Cardiac muscle cell (in vitro differentiated cells and primary cell): Measurements from ENCODE around the gene SUCO. TPM values are rescaled to one million over a fixed set of nuclear protein-coding genes. Genes with fewer than 3 reads are reported as not detected.
"Not testable (repeated sequence)": the region's sequence is repeated elsewhere in the genome, so short reads cannot be mapped to it uniquely, and the experiment has no call there.

Experiments
- DNase-seq, 2 donors: peaks; one replicate each; pipeline versions ENCODE4 v3.0.0 to v3.0.0-alpha.2; 2010 to 2017; ENCODE audit warnings: low read depth in 1 of 2, low spot score in 1 of 2
- H3K27ac ChIP-seq: fragments of 200-600 bp; sonication (generic); 2 replicates; pipeline ENCODE4 v1.5.1; 2016
- H3K27me3 ChIP-seq: fragments of 200-600 bp; sonication (generic); 2 replicates; pipeline ENCODE4 v1.6.0; 2016; ENCODE audit warnings: control low read depth
- H3K36me3 ChIP-seq: fragments of 200-600 bp; sonication (generic); 2 replicates; pipeline ENCODE4 v1.5.1; 2016; ENCODE audit warnings: control low read depth
- H3K4me1 ChIP-seq: fragments of 200-600 bp; sonication (generic); 2 replicates; pipeline ENCODE4 v1.8.1; 2017; ENCODE audit warnings: low read depth, mild to moderate bottlenecking, mixed run types
- H3K4me3 ChIP-seq: fragments of 200-600 bp; sonication (generic); 2 replicates; pipeline ENCODE4 v1.5.1; 2016; ENCODE audit warnings: mild to moderate bottlenecking
- H3K9me3 ChIP-seq: fragments of 200-600 bp; sonication (generic); 2 replicates; pipeline ENCODE4 v1.5.1; 2017; ENCODE audit warnings: low read depth, mild to moderate bottlenecking, control low read depth
- polyA plus RNA-seq: library from polyadenylated mRNA; unstranded; fragments of >200 nt; fragmentation: Nextera tagmentation; extraction: Ambion mirVana; gene quantifications from 2 replicates; pipeline ENCODE4 v1.2.1, GENCODE V29; 2016
- total RNA-seq: library from RNA; depleted of rRNA; stranded (reverse); fragments of >200 nt; gene quantifications from 2 replicates; pipeline ENCODE4 v1.2.3, GENCODE V29; 2016
- TF ChIP-seq, protein P1 (sequence below): IDR thresholded peaks from 2 replicates; pipeline ENCODE4 v1.5.1; 2012; ENCODE audit warnings: low read depth, mild to moderate bottlenecking, low read length

SUCO gene
- total and polyA plus RNA-seq, 2 experiments from 2014 or later: 23.0 to 48.6 TPM

DNA sequence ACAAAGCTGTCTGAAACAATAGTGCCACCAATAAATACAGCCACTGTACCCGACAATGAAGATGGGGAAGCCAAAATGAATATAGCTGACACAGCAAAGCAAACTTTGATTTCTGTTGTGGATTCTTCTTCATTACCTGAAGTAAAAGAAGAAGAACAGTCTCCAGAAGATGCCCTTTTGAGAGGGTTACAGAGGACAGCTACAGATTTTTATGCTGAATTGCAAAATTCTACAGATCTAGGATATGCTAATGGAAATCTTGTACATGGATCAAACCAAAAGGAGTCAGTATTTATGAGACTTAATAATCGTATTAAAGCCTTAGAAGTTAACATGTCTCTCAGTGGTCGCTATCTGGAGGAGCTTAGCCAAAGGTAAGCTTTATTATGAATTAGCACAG, 56.6 kb downstream of the SUCO start:
- Histone ChIP-seq H3K27ac (no peak overlapping the region), H3K27me3 (no peaks in the 10 kb centered on the region), H3K4me1 (no peaks in the 10 kb centered on the region), H3K36me3 (peaks cover 26% of the 10 kb centered on the region), H3K4me3 (no peak overlapping the region), H3K9me3 (no peaks in the 10 kb centered on the region)
- no peak for DNase-seq
- TF ChIP-seq, protein P1, sequence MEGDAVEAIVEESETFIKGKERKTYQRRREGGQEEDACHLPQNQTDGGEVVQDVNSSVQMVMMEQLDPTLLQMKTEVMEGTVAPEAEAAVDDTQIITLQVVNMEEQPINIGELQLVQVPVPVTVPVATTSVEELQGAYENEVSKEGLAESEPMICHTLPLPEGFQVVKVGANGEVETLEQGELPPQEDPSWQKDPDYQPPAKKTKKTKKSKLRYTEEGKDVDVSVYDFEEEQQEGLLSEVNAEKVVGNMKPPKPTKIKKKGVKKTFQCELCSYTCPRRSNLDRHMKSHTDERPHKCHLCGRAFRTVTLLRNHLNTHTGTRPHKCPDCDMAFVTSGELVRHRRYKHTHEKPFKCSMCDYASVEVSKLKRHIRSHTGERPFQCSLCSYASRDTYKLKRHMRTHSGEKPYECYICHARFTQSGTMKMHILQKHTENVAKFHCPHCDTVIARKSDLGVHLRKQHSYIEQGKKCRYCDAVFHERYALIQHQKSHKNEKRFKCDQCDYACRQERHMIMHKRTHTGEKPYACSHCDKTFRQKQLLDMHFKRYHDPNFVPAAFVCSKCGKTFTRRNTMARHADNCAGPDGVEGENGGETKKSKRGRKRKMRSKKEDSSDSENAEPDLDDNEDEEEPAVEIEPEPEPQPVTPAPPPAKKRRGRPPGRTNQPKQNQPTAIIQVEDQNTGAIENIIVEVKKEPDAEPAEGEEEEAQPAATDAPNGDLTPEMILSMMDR: no peak

DNA sequence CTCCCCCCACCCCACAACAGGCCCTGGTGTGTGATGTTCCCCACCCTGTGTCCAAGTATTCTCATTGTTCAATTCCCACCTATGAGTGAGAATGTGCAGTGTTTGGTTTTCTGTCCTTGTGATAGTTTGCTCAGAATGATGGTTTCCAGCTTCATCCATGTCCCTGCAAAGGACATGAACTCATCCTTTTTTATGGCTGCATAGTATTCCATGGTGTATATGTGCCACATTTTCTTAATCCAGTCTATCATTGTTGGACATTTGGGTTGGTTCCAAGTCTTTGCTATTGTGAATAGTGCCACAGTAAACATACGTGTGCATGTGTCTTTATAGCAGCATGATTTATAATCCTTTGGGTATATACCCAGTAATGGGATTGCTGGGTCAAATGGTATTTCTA, 58.5 kb downstream of the SUCO start:
- H3K4me3 ChIP-seq, H3K27me3 ChIP-seq, H3K27ac ChIP-seq, H3K4me1 ChIP-seq, DNase-seq, H3K9me3 ChIP-seq: not testable (repeated sequence)
- peaks cover 26% of the 10 kb centered on the region for H3K36me3 ChIP-seq

DNA sequence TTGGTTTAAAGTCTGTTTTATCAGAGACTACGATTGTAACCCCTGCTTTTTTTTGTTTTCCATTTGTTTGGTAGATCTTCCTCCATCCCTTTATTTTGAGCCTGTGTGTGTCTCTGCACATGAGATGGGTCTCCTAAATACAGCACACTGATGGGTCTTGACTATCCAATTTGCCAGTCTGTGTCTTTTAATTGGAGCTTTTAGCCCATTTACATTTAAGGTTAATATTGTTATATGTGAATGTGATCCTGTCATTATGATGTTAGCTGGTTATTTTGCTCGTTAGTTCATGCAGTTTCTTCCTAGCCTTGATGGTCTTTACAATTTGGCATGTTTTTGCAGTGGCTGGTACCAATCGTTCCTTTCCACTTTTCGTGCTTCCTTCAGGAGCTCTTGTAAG, 62.1 kb downstream of the SUCO start:
- not testable (repeated sequence) for H3K4me3 ChIP-seq, DNase-seq, H3K4me1 ChIP-seq, H3K27ac ChIP-seq, H3K27me3 ChIP-seq, H3K9me3 ChIP-seq
- H3K36me3 ChIP-seq: peaks cover 18% of the 10 kb centered on the region

DNA sequence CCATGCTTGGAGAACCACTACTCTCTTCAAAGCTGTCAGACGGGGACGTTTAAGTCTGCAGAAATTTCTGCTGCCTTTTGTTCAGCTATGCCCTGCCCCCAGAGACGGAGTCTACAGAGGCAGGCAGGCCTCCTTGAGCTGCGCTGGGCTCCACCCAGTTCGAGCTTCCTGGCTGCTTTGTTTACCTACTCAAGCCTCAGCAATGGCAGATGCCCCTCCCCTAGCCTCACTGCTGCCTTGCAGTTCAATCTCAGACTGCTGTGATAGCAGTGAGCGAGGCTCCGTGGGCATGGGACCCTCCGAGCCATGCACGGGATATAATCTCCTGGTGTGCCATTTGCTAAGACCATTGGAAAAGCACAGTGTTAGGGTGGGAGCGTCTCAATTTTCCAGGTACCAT, 63.8 kb downstream of the SUCO start:
- not testable (repeated sequence) for DNase-seq, H3K27me3 ChIP-seq, H3K4me1 ChIP-seq, H3K27ac ChIP-seq, H3K4me3 ChIP-seq, H3K9me3 ChIP-seq, H3K36me3 ChIP-seq

DNA sequence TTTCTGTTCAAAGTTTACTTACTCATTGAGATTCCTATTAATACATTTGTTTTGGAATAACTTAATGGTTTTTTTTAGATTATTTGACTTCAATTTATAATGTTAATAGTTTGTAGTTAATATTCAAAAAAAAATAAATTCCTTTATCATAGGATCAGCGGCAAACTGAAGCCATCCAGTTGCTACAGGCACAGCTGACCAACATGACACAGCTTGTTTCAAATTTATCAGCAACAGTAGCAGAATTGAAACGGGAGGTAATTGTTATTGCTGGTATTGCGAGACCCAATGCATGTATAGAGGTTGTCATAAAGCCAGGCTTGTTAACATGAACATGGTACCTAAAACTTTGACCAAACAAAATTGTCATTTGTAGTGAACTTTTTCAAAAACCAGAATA, 67.0 kb downstream of the SUCO start:
- TF ChIP-seq, protein P1: no peak
- Histone ChIP-seq H3K27me3 (no peaks in the 10 kb centered on the region), H3K36me3 (peaks cover 8% of the 10 kb centered on the region), H3K27ac (no peak overlapping the region), H3K9me3 (no peaks in the 10 kb centered on the region), H3K4me3 (no peak overlapping the region), H3K4me1 (no peaks in the 10 kb centered on the region)
- no peak for DNase-seq

DNA sequence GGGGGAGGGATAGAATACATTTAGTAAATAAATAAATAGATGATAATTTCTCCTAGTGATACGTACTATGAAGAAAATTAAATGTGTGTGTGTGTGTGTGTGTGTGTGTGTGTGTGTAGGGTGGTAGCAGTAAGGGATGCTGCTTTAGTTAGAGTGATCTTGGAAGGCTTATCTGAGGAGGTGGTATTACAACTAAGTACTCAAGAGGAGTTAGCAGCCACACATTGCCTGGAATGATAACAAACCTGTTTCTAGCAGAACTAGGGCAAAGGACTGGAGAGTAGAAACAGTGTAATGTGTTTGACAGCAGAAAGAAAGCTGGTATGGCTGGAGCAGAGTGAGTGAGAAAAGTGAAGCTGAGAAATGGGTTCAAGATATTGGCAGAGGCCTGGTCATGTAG, 67.7 kb downstream of the SUCO start:
- DNase-seq: no peak
- H3K4me3 ChIP-seq: no peak overlapping the region
- peaks cover 8% of the 10 kb centered on the region for H3K36me3 ChIP-seq
- H3K27me3 ChIP-seq: no peaks in the 10 kb centered on the region
- no peak overlapping the region for H3K27ac ChIP-seq
- TF ChIP-seq, protein P1: no peak
- H3K4me1 ChIP-seq: no peaks in the 10 kb centered on the region
- no peaks in the 10 kb centered on the region for H3K9me3 ChIP-seq

DNA sequence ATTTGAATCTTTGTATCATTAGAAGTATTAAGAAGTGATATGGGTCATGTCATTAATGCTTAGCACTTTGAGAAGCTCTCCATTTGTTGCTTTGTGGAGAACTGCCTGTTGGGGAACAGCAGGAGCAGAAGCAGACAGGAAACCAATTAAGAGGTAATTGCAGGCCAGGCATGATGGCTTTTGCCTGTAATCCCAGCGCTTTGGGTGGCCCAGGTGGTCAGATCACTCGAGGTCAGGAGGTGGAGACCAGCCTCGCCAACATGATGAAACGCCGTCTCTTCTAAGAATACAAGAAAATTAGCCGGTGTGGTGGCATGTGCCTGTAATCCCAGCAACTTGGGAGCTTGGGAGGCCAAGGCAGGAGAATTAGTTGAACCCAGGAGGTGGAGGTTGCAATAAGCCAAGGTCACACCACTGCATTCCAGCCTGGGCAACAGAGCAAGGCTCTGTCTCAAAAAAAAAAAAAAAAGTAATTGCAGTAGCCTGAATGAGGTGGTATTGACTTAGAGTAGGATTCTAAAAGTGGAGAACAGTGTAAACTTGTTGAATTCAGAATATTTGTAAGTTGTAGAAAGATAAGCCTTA, 68.2 kb downstream of the SUCO start:
- Histone ChIP-seq H3K36me3 (peaks cover 8% of the 10 kb centered on the region), H3K27ac (no peak overlapping the region), H3K9me3 (no peaks in the 10 kb centered on the region), H3K4me3 (no peak overlapping the region), H3K4me1 (no peaks in the 10 kb centered on the region), H3K27me3 (no peaks in the 10 kb centered on the region)
- DNase-seq: no peak
- TF ChIP-seq, protein P1: no peak
